Astrocyte of the cerebellum (primary cell): ENCODE results near the gene MYO18A.
"Not testable (repeated sequence)": the region's sequence is repeated elsewhere in the genome, so short reads cannot be mapped to it uniquely, and the experiment has no call there.

ENCODE experiments used
- DNase-seq: peaks from one replicate; pipeline ENCODE4 v3.0.0-alpha.2; 2011; ENCODE audit warnings: low read depth
- H3K4me3 ChIP-seq: 2 replicates; pipeline ENCODE4 v1.5.1; 2011; ENCODE audit warnings: mild to moderate bottlenecking, low read depth, low read length, moderate library complexity
- CTCF ChIP-seq: IDR thresholded peaks from 2 replicates; pipeline ENCODE4 v1.5.1; 2012; ENCODE audit warnings: low read length, low read depth, moderate library complexity, mild to moderate bottlenecking; ENCODE audit errors: missing control alignments
- in situ Hi-C: cut with HindIII; loops from 2 replicates; pipeline ENCODE4 v1.10.0; 2017; ENCODE audit warnings: low sequenced_read_pairs

MYO18A gene

GRCh38 chr17:29180034-29180787 lies at the start of gene MYO18A:
MYO18A (minus strand) TSS chr17:29180398; CDS start chr17:29166940, 13,458 bp downstream.
- peak within 1 kb of the TSS; percentile 66 for H3K4me3 ChIP-seq
- in situ Hi-C loops, result no loop called here
- DNase-seq, result no peak
- peak; percentile 79 for TF ChIP-seq CTCF

- no peak for DNase-seq
- in situ Hi-C loops, result no loop called here
- TF ChIP-seq CTCF, result no peak
- H3K4me3 ChIP-seq, result no peak overlapping the region
Observed at GRCh38 chr17:29225396-29225795, 45.2 kb upstream of the MYO18A start.

GRCh38 chr17:29221338-29221737 lies 41.1 kb upstream of the MYO18A start:
- DNase-seq, H3K4me3 ChIP-seq, in situ Hi-C loops: not testable (repeated sequence)

- H3K4me3 ChIP-seq, result no peak overlapping the region
- DNase-seq, result peak; percentile 78
- TF ChIP-seq CTCF, result peak; percentile 93
- in situ Hi-C loops, result no loop called here
Observed at GRCh38 chr17:29219378-29220047, 39.3 kb upstream of the MYO18A start.

GRCh38 chr17:29216856-29217255 lies 36.7 kb upstream of the MYO18A start:
- in situ Hi-C loops, result no loop called here
- DNase-seq, result no peak
- no peak overlapping the region for H3K4me3 ChIP-seq
- TF ChIP-seq CTCF, result no peak

GRCh38 chr17:29216181-29216580 lies 36.0 kb upstream of the MYO18A start:
- no peak overlapping the region for H3K4me3 ChIP-seq
- no peak for DNase-seq
- no peak for TF ChIP-seq CTCF
- in situ Hi-C loops, result no loop called here

- H3K4me3 ChIP-seq, result no peak overlapping the region
- peak; percentile 34 for DNase-seq
- in situ Hi-C loops, result no loop called here
- no peak for TF ChIP-seq CTCF
Observed at GRCh38 chr17:29215717-29216116, 35.5 kb upstream of the MYO18A start.
